ENCODE results near the gene CBX2.

Gene CBX2

GRCh38 chr17:79811011-79811867 is 33.3 kb downstream of the CBX2 start:
- TF ChIP-seq, protein P1, sequence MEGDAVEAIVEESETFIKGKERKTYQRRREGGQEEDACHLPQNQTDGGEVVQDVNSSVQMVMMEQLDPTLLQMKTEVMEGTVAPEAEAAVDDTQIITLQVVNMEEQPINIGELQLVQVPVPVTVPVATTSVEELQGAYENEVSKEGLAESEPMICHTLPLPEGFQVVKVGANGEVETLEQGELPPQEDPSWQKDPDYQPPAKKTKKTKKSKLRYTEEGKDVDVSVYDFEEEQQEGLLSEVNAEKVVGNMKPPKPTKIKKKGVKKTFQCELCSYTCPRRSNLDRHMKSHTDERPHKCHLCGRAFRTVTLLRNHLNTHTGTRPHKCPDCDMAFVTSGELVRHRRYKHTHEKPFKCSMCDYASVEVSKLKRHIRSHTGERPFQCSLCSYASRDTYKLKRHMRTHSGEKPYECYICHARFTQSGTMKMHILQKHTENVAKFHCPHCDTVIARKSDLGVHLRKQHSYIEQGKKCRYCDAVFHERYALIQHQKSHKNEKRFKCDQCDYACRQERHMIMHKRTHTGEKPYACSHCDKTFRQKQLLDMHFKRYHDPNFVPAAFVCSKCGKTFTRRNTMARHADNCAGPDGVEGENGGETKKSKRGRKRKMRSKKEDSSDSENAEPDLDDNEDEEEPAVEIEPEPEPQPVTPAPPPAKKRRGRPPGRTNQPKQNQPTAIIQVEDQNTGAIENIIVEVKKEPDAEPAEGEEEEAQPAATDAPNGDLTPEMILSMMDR (IDR thresholded peaks at IDR 0.05): peak; percentile 20
- no peak overlapping the region for H3K4me3 ChIP-seq (ENCODE audit: low read depth in 1 of 2, low read length in 1 of 2)
- peaks cover 100% of the 10 kb centered on the region for H3K27me3 ChIP-seq
- no peak overlapping the region for H3K27ac ChIP-seq
- H3K4me1 ChIP-seq (ENCODE audit: control insufficient read depth in 1 of 2, insufficient read depth in 1 of 2, low read depth in 1 of 2, low read length in 1 of 2): peaks cover 16 to 54% of the 10 kb centered on the region in 2 experiments
- H3K9me3 ChIP-seq: no peaks in the 10 kb centered on the region
- H3K36me3 ChIP-seq: no peaks in the 10 kb centered on the region

DNA sequence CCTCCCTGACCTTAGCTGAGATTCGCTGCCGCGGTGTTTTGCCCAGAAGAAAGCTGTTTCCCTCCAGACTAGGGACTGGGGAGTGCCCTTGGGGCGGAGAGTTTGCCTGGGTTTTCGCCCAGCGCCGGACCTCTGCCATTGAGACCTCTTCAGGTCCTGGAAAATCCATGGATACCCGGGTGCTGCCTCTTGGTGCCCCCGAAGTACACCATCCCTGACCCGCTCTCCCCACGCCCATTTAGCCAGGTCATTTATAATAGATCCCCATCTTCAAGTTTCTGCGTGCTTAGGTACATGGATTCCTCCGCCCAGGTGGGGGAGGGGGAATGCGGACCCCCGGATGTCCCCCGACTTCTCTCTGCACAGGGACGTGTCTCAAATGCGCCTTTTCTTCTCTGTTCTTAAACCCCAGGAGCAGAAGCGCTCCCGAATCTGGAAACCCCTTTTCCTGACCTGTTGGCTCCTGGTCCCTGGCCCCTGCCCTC is 34.0 kb downstream of the CBX2 start:
- Histone ChIP-seq H3K4me3 (ENCODE audit: low read depth in 1 of 2, low read length in 1 of 2) (no peak overlapping the region), H3K4me1 (ENCODE audit: control insufficient read depth in 1 of 2, insufficient read depth in 1 of 2, low read depth in 1 of 2, low read length in 1 of 2) (peaks cover 16 to 54% of the 10 kb centered on the region in 2 experiments), H3K9me3 (no peaks in the 10 kb centered on the region), H3K36me3 (no peaks in the 10 kb centered on the region), H3K27me3 (peaks cover 100% of the 10 kb centered on the region), H3K27ac (no peak overlapping the region)
- TF ChIP-seq, protein P1 (IDR thresholded peaks at IDR 0.05): no peak

- no peaks in the 10 kb centered on the region for H3K9me3 ChIP-seq
- peaks cover 100% of the 10 kb centered on the region for H3K27me3 ChIP-seq
- no peak overlapping the region for H3K27ac ChIP-seq
- H3K36me3 ChIP-seq: no peaks in the 10 kb centered on the region
- TF ChIP-seq, protein P1 (IDR thresholded peaks at IDR 0.05): no peak
- no peak overlapping the region for H3K4me3 ChIP-seq (ENCODE audit: low read depth in 1 of 2, low read length in 1 of 2)
- peaks cover 16 to 54% of the 10 kb centered on the region in 2 experiments for H3K4me1 ChIP-seq (ENCODE audit: control insufficient read depth in 1 of 2, insufficient read depth in 1 of 2, low read depth in 1 of 2, low read length in 1 of 2)
Measured at GRCh38 chr17:79812353-79813258, 34.7 kb downstream of the CBX2 start.

- Histone ChIP-seq H3K9me3 (no peaks in the 10 kb centered on the region), H3K4me3 (ENCODE audit: low read depth in 1 of 2, low read length in 1 of 2) (no peak overlapping the region), H3K27me3 (peaks cover 100% of the 10 kb centered on the region), H3K27ac (no peak overlapping the region), H3K36me3 (no peaks in the 10 kb centered on the region), H3K4me1 (ENCODE audit: control insufficient read depth in 1 of 2, insufficient read depth in 1 of 2, low read depth in 1 of 2, low read length in 1 of 2) (peaks cover 16 to 54% of the 10 kb centered on the region in 2 experiments)
- TF ChIP-seq, protein P1 (IDR thresholded peaks at IDR 0.05): no peak
Measured at GRCh38 chr17:79813297-79814126, 35.6 kb downstream of the CBX2 start.
